Measurements from ENCODE around the gene PTPRG.
A peak's percentile ranks its signal among the peaks of the same experiment; 100 is the strongest.
"Not testable (repeated sequence)": the region's sequence is repeated elsewhere in the genome, so short reads cannot be mapped to it uniquely, and the experiment has no call there.

Gene PTPRG

GRCh38 chr3:61808526-61808925 lies 247.2 kb downstream of the PTPRG start:
- DNase-seq, result no peak

GRCh38 chr3:61808999-61809398 lies 247.6 kb downstream of the PTPRG start:
- no peak for DNase-seq

GRCh38 chr3:61809879-61810278 lies 248.5 kb downstream of the PTPRG start:
- DNase-seq, result no peak

DNA sequence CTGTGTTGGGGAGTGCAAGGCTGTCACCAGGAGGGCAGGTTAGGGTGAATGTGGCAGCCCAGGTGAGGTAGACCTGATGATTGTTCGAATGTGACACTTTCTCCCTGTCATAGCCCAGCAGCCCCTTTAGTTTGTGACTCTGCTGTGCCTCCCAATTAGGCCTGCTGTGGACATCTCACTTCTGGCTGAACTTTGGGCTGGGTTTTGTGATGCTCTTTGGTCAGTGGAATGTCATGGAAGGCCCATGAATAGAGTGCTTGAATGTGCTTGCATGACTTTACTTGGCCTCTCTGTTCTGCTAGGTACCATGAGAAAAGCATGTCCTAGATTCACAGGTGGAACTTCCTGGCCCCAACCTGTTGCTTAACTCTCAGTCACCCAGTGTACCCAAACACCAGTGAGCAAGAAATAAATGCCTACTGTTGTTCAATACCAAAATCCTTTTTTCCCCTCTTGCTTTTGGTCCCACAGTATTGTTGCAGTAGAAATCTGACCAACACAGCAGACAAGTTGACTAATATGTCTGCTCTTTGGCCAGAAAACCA lies 249.7 kb downstream of the PTPRG start:
- DNase-seq, result no peak

DNA sequence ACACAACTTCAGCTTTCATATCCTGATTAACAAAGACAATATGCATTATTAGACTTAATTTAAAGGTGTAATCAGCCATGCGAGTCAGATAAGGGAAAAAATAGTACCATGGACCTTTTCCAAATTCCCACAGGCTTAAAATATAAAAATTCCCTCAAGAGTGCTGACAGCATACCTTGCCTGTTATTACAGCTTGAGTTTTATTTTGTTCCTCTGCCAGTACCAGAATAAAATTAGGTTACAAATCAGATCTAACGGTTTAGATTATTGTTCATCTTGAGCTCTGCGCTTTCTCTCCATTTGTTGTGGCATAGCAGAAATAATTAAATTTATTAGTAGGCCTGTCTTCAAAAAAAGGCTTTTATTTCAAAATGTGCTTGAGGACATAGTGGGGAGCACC lies 250.3 kb downstream of the PTPRG start:
- DNase-seq, result no peak

GRCh38 chr3:61812085-61812484 lies 250.7 kb downstream of the PTPRG start:
- no peak for DNase-seq

GRCh38 chr3:61812517-61812916 lies 251.1 kb downstream of the PTPRG start:
- no peak for DNase-seq

DNA sequence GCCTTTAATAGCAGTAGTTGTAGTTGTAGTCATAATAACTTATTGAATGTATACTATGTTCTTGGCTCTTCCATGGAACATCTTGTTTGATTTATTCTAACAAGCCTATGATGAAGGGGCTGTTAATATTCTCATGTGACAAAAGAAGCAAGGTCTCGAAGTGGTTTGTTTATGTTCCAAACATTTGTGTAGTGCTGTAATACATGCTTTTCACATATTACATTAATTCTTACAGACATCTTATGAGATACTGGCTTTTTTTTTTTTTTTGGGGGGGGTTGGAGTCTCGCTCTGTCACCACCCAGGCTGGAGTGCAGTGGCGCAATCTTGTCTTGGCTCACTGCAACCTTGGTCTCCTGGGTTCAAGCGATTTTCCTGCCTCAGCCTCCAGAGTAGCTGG lies 252.3 kb downstream of the PTPRG start:
- peak; percentile 17 for DNase-seq

DNA sequence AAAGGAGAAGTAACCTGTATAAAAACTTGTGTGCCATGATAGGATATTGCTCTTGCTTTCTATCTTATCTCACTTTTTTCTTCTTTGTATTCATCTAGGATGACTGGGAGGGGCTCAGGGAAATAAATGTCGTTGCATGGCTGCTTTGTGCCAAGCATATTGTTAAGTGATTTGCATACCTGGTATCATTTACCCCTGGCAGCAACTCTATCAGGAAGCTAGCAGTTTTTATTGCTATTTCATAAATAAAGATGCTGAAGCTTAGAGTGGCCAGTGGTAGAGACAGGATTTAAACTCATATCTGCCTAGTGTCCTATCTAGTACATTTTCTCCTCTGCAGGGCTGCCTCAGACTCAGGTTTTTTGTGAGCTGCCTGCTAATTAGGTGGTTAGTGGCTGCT lies 253.3 kb downstream of the PTPRG start:
- no peak for DNase-seq

- DNase-seq, result not testable (repeated sequence)
Measured at GRCh38 chr3:61816304-61816703, 254.9 kb downstream of the PTPRG start.

GRCh38 chr3:61819861-61820260 lies 258.5 kb downstream of the PTPRG start:
- no peak for DNase-seq

DNA sequence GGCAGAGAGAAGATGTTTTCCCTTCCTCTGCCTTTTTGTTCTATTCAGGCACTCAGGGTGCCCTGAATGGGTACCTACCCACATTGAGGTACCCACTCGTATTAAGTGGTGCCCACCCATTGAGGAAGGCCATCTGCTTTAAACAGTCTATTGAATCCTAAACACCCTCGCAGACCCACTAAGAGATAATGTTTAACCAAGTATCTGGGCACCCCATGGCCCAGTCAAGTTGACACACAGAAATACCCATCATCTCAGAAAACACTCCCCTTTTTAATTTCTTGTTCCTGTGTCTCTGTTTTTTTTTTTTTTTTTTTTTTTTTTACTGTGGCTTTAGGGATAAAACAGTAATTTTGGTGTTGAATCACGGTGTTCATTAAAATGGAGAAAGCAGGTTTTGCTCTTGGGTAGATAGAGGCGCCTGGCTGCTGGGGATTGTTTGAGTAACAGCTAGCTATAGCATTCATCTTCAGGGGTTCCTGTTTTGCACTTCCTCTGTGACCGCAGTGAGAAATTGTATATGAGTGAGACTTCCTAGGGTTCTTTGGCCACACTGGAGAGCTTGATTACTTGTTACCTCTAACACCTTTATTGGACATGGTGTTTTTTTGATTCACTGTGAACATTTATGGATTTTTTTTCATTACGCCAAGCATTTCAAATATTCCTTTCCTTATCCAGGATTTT lies 259.1 kb downstream of the PTPRG start:
- DNase-seq, result peak; percentile 34

DNA sequence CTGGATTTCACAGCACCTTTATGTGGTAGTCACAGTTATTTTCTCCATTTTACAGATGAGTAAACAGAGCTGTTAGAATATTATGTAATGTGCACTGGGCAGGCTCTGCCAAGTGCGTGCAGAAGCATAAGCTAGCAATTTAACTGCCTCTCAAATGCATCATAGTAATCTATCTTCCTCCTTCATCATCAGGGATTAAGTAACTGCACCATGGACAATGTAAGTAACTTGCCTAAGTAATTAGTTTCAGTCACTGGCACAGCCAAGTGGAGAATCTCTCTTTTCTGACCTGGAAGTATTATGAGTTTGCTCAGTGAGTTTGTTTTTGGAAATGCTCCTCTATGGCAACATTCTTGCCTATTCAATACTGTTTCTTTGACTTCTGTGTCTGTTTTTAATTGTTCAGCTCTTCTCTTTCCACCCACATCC lies 260.5 kb downstream of the PTPRG start:
- no peak for DNase-seq

DNA sequence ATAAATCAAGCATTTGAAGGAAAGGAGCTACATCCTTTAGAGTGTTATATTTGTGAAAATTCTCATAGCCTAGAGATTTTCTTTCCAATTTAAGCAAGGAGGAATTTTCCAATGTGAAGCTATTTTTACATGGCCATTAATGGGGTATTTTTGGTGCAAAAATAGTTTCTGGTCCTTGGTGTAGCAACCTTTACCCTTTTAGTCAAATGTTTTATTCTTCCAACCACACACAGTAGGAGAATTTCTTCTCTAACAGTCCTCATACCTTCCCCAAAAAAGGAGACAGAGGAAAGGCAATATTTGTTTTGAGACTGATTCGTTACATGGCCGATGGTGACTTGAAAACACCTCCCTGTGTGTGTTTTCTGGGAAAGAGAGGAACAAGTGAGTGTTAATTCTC lies 261.2 kb downstream of the PTPRG start:
- DNase-seq, result no peak

GRCh38 chr3:61824553-61825135 lies 263.3 kb downstream of the PTPRG start:
- no peak for DNase-seq

- no peak for DNase-seq
Measured at GRCh38 chr3:61826161-61826560, 264.8 kb downstream of the PTPRG start.

GRCh38 chr3:61828184-61828874 lies 267.0 kb downstream of the PTPRG start:
- no peak for DNase-seq

DNA sequence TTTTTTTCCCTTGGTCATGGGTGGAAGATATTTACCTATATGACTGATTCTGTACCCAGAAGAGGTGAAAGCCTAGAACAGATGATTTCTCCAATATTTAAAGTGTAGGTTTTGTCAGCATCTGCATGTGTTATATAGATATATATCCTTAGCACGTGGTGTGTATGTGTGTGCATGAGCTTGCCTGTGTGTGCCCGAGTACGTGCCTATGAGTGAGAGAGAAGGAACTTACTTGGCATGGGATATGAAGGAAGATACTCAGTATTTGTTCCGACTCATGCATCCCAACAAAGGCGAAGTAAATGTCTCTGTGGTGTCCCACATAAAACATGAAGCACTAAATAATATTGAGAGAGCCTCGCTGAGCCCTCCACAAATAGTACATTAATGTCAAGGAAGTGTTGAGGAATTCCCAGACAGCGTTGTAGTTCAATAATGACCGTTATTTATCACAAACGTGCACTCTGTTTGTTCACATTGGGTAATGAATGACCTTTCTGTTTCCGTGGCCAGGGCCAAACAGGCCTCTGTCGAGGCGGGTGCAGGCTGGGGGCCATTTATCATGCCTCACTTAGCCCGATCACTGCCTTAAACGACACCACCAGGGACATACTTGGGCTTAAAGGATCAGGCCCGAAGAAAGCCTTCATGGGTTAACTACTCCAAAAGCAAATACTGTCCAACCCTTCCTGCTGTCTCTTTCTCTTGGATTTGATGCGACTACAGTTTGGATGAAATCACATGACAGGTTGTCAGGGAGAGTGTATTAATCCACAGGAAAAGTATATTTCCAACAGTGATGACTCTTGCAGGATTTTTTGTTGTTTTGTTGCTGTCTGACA lies 267.7 kb downstream of the PTPRG start:
- no peak for DNase-seq

- no peak for DNase-seq
Measured at GRCh38 chr3:61829722-61830350, 268.5 kb downstream of the PTPRG start.

DNA sequence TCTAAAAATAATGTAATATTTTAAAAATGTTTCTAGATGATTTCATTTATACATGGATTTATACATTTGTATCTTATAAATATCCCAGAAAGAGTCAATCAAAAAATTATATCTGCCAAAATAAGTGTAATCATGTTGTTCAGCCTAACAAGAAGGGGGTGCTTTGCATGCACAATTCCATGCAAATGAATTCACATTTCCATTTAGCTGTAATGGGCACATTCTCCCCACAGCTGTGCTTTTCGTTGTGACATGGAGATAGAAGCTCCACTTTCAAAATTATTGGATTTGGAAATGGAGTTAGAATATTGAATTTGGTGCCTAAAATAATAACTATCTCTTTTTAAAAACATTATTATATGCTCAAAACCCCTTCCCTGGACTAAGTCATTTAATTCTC lies 270.6 kb downstream of the PTPRG start:
- DNase-seq, result no peak

GRCh38 chr3:61832375-61833229 lies 271.2 kb downstream of the PTPRG start:
- DNase-seq, result no peak

GRCh38 chr3:61839256-61839655 lies 277.9 kb downstream of the PTPRG start:
- no peak for DNase-seq

Data from MV-4-11 (cell line).